ENCODE results near the gene CAVIN3. TPM values are rescaled to one million over a fixed set of nuclear protein-coding genes. Genes with fewer than 3 reads are reported as not detected.

Gene CAVIN3
- 307 and 433 TPM in 2 replicates for total RNA-seq

DNA sequence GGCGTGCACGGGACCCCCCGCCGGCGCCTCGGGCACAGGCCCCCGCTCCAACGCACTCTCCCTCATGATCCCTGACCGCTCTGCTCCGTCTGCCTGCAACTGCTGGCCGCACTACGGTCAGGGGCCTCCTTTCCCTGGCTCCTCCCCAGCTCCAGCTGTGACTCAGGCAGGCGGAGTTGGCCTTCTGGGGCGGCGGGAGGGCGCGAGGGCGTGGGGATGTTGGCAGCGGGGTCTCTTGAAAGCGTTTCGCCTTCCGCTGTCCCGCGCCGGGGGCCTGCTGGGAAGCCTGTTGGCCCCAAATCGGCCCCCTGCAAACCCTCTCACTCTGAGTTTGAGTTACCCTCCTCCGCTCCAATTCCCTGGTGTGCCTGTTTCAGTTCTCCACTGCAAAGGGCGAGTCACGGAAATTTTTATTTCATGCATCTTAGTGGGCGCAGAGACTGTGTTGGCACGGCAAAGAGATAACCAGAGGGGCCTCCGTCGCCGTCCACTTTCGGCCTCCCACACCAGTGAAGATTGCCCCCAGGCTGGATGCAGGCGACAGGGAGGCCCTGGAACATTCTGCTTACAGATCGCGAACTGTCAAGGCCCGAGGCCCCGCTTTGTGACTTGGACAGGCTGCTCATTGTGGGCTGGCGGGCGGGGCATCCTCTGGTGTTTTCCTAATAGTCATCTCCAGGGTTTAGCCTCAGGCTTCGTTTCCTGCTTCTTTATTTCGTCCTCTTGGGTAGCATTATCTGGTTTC, at the start of gene CAVIN3:
Gene CAVIN3, minus strand, starts transcription at position 91 of the 745 bp plus-strand sequence. Its CDS starts 25 bp downstream, at position 66.

Other genes starting within 250 kb of the CAVIN3 start
- not detected in 2 replicates for gene OR56B4, start 212.8 kb downstream of the CAVIN3 start, total RNA-seq
- gene OR52B2, start 150.2 kb downstream of the CAVIN3 start, total RNA-seq: 0.06 TPM in 1 of 2 replicates, not detected in the other
- gene OR52W1, start 121.3 kb downstream of the CAVIN3 start, total RNA-seq: not detected in 2 replicates
- gene C11orf42, start 114.9 kb downstream of the CAVIN3 start, total RNA-seq: not detected in 2 replicates
- 7.3 and 9.8 TPM in 2 replicates for gene FHIP1B, start 85.9 kb downstream of the CAVIN3 start, total RNA-seq
- gene CNGA4, start 81.4 kb downstream of the CAVIN3 start, total RNA-seq: 0.06 TPM in 1 of 2 replicates, not detected in the other
- not detected in 2 replicates for gene CCKBR, start 60.7 kb downstream of the CAVIN3 start, total RNA-seq
- gene SMPD1, start 70.0 kb upstream of the CAVIN3 start, total RNA-seq: 54.4 and 71.0 TPM in 2 replicates
- gene APBB1, start 98.6 kb upstream of the CAVIN3 start, total RNA-seq: 50.2 and 51.7 TPM in 2 replicates
- 0.79 and 1.4 TPM in 2 replicates for gene HPX, start 120.5 kb upstream of the CAVIN3 start, total RNA-seq
- gene TRIM3, start 153.4 kb upstream of the CAVIN3 start, total RNA-seq: 23.4 and 30.3 TPM in 2 replicates
- 44.8 and 46.5 TPM in 2 replicates for gene ARFIP2, start 160.8 kb upstream of the CAVIN3 start, total RNA-seq
- gene TIMM10B, start 161.0 kb upstream of the CAVIN3 start, total RNA-seq: 30.5 and 34.5 TPM in 2 replicates
- gene DNHD1, start 176.8 kb upstream of the CAVIN3 start, total RNA-seq: 5.3 and 7.2 TPM in 2 replicates